Right atrium auricular region (tissue), 2 donors: ENCODE measurements around the gene GFER. TPM values are rescaled to one million over a fixed set of nuclear protein-coding genes. Genes with fewer than 3 reads are reported as not detected.

Source experiments
- DNase-seq: peaks from one replicate; pipeline ENCODE4 v3.0.0-alpha.2; 2019; ENCODE audit warnings: low spot score
- H3K27ac ChIP-seq, 2 donors: fragments of 200-600 bp; sonication (generic); 1 replicate in 1 of 2; 2 replicates in 1 of 2; pipeline ENCODE4 v1.5.1; 2016 to 2019
- H3K27me3 ChIP-seq, 2 donors: fragments of 200-600 bp; sonication (generic); one replicate each; pipeline versions ENCODE4 v1.5.1 to v1.6.0; 2017 to 2019
- H3K36me3 ChIP-seq: fragments of 200-600 bp; sonication (generic); one replicate; pipeline ENCODE4 v1.5.1; 2016
- H3K4me1 ChIP-seq, 2 donors: fragments of 200-600 bp; sonication (generic); one replicate each; pipeline versions ENCODE4 v1.5.1 to v1.6.0; 2017 to 2019
- H3K4me3 ChIP-seq, 2 donors: fragments of 200-600 bp; sonication (generic); 1 replicate in 1 of 2; 2 replicates in 1 of 2; pipeline ENCODE4 v1.5.1; 2017 to 2019; ENCODE audit warnings: mild to moderate bottlenecking in 1 of 2, moderate library complexity in 1 of 2
- H3K9me3 ChIP-seq, 2 donors: fragments of 200-600 bp; sonication (generic); one replicate each; pipeline ENCODE4 v1.5.1; 2019
- CTCF ChIP-seq, 2 donors: fragments of 200-600 bp; sonication (generic); IDR thresholded peaks; one replicate each; pipeline ENCODE4 v1.5.1; 2019; ENCODE audit warnings: antibody characterized with exemption in 2 of 2
- total RNA-seq, 2 donors: library from RNA; depleted of rRNA; stranded (reverse); fragments of >200 nt; gene quantifications; one replicate each; pipeline ENCODE4 v1.1.0, GENCODE V29; 2016

Gene GFER
- total RNA-seq, 2 donors from 2014 or later, result 11.9 to 12.6 TPM

DNA sequence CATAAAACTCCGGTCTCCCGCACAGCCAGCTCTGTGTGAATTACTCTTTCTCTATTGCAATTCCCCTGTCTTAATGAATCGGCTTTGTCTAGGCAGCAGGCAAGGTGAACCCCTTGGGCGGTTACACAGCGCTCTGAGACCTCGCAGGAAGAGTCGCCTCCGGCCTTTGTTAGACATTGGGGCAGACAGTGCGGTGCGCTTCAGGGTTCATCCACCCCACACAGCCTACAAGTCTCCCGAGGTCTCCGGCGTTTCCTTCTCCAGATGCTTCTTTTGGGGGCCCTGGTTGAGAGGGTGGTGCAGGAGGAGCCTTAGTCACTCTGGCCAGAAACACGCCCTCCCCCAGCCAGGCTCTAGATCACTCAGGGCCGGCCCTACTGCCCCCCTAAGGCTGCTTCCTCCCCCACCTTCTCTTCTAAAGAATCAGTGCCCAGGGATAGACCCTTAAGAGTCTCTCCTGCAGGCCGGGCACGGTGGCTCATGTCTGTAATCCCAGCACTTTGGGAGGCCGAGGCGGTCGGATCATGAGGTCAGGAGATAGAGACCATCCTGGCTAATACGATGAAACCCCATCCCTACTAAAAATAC, 39.3 kb upstream of the GFER start:
- DNase-seq, result no peak
- no peak for TF ChIP-seq CTCF (IDR thresholded peaks at IDR 0.05)
- Histone ChIP-seq H3K4me1 (peaks cover 0 to 19% of the 10 kb centered on the region in 2 donors), H3K9me3 (no peaks in the 10 kb centered on the region), H3K4me3 (no peak overlapping the region), H3K36me3 (peaks cover 8% of the 10 kb centered on the region), H3K27ac (no peak overlapping the region), H3K27me3 (no peaks in the 10 kb centered on the region)

DNA sequence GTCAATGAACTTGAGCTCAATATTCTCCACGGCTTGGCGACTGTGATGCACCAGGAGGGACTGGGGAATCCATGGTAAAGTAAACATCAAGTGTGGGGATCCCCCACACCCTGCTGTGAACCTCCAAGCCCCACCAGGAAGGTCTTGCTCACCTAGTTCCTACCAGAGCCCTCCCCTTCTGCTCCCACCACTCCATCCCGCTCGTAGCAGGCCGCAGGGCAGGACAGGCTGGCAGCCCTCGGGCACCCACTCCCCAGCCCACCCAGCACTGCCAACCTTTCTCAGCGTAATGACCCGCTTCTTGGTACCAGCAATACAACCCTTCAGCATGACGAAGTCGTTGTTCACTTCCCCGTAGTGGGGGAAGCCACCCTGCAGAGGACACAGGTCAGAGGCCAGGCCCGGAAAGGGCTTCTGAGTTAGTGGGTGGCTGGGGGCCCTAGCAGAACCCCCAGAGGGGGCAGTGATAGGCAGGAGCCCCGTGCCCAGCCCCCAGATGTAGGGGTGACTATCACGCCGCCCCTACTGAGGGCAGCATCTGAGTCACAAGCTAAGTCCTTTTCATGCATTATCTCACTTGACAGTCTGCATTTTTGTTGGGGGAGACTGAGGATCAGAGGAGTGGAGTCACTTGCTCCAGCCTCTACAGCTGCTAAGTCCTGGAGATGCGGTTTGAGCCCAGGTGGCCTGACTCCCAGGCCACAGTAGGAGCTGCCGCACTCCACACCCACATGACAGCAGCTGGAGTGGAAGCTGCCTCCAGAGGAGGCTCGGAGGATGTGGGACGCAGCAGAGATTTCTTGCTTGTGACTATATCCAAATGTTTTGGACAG, 38.2 kb upstream of the GFER start:
- no peak for TF ChIP-seq CTCF (IDR thresholded peaks at IDR 0.05)
- Histone ChIP-seq H3K4me1 (peaks cover 0 to 26% of the 10 kb centered on the region in 2 donors), H3K27ac (no peak overlapping the region)

DNA sequence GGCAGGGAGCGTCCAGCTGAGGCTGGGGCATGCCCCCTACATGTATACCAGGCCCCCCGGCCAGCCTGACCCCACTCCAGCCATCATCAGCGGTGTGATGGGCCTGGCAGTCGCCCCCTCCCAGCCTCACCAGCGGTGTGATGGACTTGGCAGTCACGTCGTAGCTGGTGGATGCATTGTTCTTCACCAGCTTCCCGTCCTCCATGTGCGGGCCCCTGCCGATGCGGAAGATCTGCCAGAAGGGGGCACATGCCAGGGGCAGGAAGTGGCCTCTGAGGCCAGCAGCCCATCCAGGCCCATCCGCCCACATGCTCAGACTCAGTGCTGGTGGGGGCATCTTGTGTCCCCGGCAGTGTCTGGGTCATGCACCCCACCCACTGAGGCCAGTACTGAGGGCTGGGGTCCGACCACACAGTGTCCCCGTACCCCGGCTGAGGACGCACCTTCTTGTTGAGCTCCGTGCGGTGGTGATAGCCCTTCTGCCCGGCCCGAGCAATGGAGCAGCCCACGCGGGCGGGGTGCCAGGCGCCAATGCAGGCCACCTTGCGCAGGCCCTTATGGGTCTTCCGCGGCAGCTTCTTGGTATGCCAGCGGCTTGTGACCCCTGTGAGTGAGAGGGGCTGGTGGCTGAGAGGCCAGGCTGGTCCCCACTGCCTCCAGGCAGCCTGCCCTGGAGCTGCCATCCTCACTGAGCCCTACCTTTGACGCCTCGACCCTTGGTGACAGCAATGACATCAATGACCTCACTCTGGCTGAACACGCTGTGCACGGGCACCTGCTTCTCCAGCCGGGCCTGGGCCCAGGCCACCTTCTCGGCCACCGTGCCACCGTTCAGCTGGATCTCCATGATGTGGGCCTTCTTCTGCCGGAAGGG, 37.3 kb upstream of the GFER start:
- no peaks in the 10 kb centered on the region for H3K9me3 ChIP-seq
- H3K4me3 ChIP-seq, result no peak overlapping the region
- H3K27me3 ChIP-seq, result no peaks in the 10 kb centered on the region
- H3K27ac ChIP-seq, result no peak overlapping the region
- no peaks in the 10 kb centered on the region for H3K36me3 ChIP-seq
- peaks cover 0 to 27% of the 10 kb centered on the region in 2 donors for H3K4me1 ChIP-seq
- TF ChIP-seq CTCF (IDR thresholded peaks at IDR 0.05), result no peak
- DNase-seq, result no peak

More for the DNA sequence above, 38.2 kb upstream of the GFER start:
- Histone ChIP-seq H3K27me3 (no peaks in the 10 kb centered on the region), H3K9me3 (no peaks in the 10 kb centered on the region), H3K4me3 (no peak overlapping the region), H3K36me3 (peaks cover 2% of the 10 kb centered on the region)
- DNase-seq, result no peak

GRCh38 chr16:1947369-1947670, 36.7 kb upstream of the GFER start:
- no peak for DNase-seq
- Histone ChIP-seq H3K27me3 (no peaks in the 10 kb centered on the region), H3K4me1 (peaks cover 0 to 21% of the 10 kb centered on the region in 2 donors), H3K4me3 (no peak overlapping the region), H3K27ac (no peak overlapping the region), H3K36me3 (no peaks in the 10 kb centered on the region), H3K9me3 (no peaks in the 10 kb centered on the region)
- no peak for TF ChIP-seq CTCF (IDR thresholded peaks at IDR 0.05)

DNA sequence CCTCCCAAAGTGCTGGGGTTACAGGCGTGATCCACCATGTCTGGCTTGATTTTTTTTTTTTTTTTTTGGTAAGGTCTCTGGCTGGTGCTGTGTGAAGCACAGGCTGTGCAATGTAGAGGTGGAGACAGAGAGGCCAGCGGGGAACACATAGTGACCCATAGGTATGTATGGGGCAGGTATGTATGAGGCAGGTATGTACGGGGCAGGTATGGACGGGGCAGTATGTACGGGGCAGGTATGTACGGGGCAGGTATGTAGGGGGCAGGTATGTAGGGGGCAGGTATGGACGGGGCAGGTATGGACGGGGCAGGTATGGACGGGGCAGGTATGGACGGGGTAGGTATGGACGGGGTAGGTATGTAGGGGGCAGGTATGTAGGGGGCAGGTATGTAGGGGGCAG, 34.5 kb upstream of the GFER start:
- Histone ChIP-seq H3K27ac (no peak overlapping the region), H3K36me3 (no peaks in the 10 kb centered on the region), H3K4me1 (peaks cover 0 to 13% of the 10 kb centered on the region in 2 donors), H3K4me3 (no peak overlapping the region), H3K27me3 (no peaks in the 10 kb centered on the region), H3K9me3 (no peaks in the 10 kb centered on the region)
- TF ChIP-seq CTCF (IDR thresholded peaks at IDR 0.05), result no peak
- DNase-seq, result no peak
